SJCRH30 (cell line): ENCODE measurements around the gene DOCK3. TPM values are rescaled to one million over a fixed set of nuclear protein-coding genes. Genes with fewer than 3 reads are reported as not detected.
A peak's percentile ranks its signal among the peaks of the same experiment; 100 is the strongest.

ENCODE experiments used
- DNase-seq, 2 experiments: peaks; one replicate each; pipeline ENCODE4 v3.0.0-alpha.2; 2015 to 2020
- H3K27ac ChIP-seq: fragments of 250-450 bp; sonication (Bioruptor Pico); 2 replicates; pipeline ENCODE4 v1.5.1; 2020; ENCODE audit warnings: mild to moderate bottlenecking, moderate library complexity
- H3K27me3 ChIP-seq: fragments of 250-450 bp; sonication (Bioruptor Pico); 2 replicates; pipeline ENCODE4 v1.5.1; 2020; ENCODE audit warnings: mild to moderate bottlenecking, moderate library complexity
- H3K36me3 ChIP-seq: fragments of 250-450 bp; sonication (Bioruptor Pico); 2 replicates; pipeline ENCODE4 v1.5.1; 2020; ENCODE audit warnings: mild to moderate bottlenecking, moderate library complexity
- H3K4me1 ChIP-seq: fragments of 250-450 bp; sonication (Bioruptor Pico); 2 replicates; pipeline ENCODE4 v1.5.1; 2020; ENCODE audit warnings: mild to moderate bottlenecking, moderate library complexity
- H3K4me3 ChIP-seq: fragments of 250-450 bp; sonication (Bioruptor Pico); 2 replicates; pipeline ENCODE4 v1.5.1; 2020; ENCODE audit warnings: mild to moderate bottlenecking, moderate library complexity
- H3K9me3 ChIP-seq: fragments of 250-450 bp; sonication (Bioruptor Pico); replicated peaks from 2 replicates; pipeline ENCODE4 v1.5.1; 2020; ENCODE audit warnings: mild to moderate bottlenecking, moderate library complexity
- total RNA-seq: library from RNA; depleted of rRNA; stranded (reverse); fragments of >200 nt; shearing (Covaris generic); gene quantifications from 2 replicates; pipeline ENCODE4 v1.2.3, GENCODE V29; 2014

Gene DOCK3
- total RNA-seq, 1 experiment from 2014 or later: 0.08 TPM

DNA sequence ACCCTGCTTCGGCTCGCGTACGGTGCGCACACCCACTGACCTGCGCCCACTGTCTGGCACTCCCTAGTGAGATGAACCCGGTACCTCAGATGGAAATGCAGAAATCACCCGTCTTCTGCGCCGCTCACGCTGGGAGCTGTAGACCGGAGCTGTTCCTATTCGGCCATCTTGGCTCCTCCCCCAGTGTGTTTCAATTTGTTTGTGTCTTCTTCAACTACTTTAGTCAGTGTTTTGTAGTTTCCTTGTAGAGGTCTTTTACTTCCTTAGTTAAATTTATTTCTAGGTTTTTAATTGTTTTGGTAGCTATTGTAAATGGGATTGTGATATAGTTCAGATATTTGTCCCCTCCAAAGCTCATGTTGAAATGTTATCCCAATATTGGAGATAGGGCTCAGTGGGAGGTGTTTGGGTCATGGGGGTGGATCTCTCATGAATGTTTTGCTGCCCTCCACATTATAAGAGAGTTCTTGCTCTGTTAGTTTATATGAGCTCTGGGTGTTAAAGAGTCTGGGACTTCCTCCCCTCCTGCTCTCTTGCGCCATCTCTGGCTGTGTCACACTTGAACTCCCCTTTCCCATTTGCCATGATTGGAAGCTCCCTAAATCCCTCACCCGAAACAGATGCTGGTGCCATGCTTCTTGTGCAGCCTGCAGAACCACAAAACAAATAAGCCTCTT lies 304.4 kb downstream of the DOCK3 start:
- H3K4me1 ChIP-seq: no peaks in the 10 kb centered on the region
- H3K4me3 ChIP-seq: no peak overlapping the region
- H3K27ac ChIP-seq: no peak overlapping the region
- H3K27me3 ChIP-seq: no peaks in the 10 kb centered on the region
- peak in 1 of 2 experiments; percentile 13 for DNase-seq
- H3K9me3 ChIP-seq: no peaks in the 10 kb centered on the region
- H3K36me3 ChIP-seq: no peaks in the 10 kb centered on the region

DNA sequence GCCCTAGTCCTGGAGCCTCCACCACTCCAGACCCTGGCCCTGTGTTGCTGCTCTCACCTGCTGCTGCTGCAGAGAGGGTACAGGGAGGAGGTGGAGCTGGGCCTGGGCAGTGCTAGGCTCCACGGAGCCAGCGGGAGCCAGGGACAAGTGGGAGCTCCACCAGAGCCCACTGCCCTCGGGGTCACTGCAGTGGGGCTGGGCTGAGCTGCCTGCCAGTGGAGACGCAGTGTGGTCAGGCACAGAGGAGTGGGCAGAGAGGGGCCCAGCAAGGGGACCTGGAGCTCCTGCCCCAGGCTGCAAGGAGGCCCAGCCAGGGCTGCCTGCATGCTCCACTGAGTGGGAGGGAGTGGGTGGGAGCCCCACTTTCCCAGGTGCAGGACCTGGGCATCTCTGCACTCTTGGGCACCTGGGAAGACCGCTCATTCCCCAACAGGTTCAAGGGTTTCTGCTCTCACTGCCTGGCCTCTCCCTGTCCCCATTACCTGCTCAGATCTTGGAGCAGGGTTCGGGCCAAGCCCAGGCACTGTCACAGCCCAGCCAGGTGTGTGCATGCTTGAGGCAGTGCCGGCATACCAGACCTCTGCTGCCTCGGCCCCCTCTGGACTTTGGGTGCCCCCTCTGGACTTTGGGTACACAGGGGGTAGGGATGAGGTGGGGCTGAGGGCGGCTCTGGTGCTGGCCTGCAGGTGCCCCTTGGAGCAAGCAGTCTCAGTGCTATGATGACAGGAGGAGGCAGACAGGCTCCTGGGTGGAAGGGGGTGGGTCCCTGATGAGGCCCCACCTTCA lies 308.0 kb downstream of the DOCK3 start:
- Histone ChIP-seq H3K4me3 (no peak overlapping the region), H3K27me3 (no peaks in the 10 kb centered on the region), H3K9me3 (no peaks in the 10 kb centered on the region), H3K27ac (no peak overlapping the region), H3K4me1 (no peaks in the 10 kb centered on the region), H3K36me3 (no peaks in the 10 kb centered on the region)
- no peak for DNase-seq

DNA sequence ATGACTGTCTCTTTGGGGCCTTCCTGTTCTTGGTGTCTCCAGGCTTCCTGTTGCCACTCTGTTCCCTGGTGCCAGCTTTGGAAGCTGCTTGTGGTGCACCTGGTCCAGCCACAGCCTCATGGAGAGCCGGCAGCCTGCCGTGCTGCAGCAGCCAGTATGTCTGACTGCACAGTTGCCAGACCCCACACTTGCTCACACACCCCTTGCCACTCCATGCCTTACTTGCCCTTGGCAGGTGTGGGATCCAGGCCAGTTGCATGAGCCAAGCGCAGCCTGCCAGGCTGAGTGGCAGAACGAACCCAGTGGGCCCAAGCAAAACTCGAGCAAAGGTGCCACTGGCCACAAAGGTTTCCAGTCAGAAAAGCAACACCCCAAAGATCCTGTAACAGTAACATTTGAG lies 309.2 kb downstream of the DOCK3 start:
- no peak for DNase-seq
- Histone ChIP-seq H3K27me3 (no peaks in the 10 kb centered on the region), H3K4me1 (no peaks in the 10 kb centered on the region)

GRCh38 chr3:50985893-50986292 lies 311.2 kb downstream of the DOCK3 start:
- no peaks in the 10 kb centered on the region for H3K4me1 ChIP-seq
- DNase-seq: no peak
- no peak overlapping the region for H3K4me3 ChIP-seq
- no peaks in the 10 kb centered on the region; the same call in 1 of the 2 replicates for H3K27me3 ChIP-seq
- H3K36me3 ChIP-seq: no peaks in the 10 kb centered on the region
- no peak overlapping the region for H3K27ac ChIP-seq
- H3K9me3 ChIP-seq: 0 out of 2 replicates have a peak, but pooled peaks cover under 1% of the 10 kb centered on the region

More for the DNA sequence above, 309.2 kb downstream of the DOCK3 start:
- H3K9me3 ChIP-seq: no peaks in the 10 kb centered on the region
- no peak overlapping the region for H3K4me3 ChIP-seq
- H3K27ac ChIP-seq: no peak overlapping the region
- H3K36me3 ChIP-seq: no peaks in the 10 kb centered on the region

- H3K4me1 ChIP-seq: no peaks in the 10 kb centered on the region
- no peaks in the 10 kb centered on the region; the same call in 1 of the 2 replicates for H3K27me3 ChIP-seq
- no peak overlapping the region for H3K4me3 ChIP-seq
- H3K36me3 ChIP-seq: no peaks in the 10 kb centered on the region
- 0 out of 2 replicates have a peak, but pooled peaks cover 3% of the 10 kb centered on the region for H3K9me3 ChIP-seq
- no peak for DNase-seq
- no peak overlapping the region for H3K27ac ChIP-seq
These were observed 312.0 kb downstream of the DOCK3 start for GRCh38 chr3:50986726-50987125.

DNA sequence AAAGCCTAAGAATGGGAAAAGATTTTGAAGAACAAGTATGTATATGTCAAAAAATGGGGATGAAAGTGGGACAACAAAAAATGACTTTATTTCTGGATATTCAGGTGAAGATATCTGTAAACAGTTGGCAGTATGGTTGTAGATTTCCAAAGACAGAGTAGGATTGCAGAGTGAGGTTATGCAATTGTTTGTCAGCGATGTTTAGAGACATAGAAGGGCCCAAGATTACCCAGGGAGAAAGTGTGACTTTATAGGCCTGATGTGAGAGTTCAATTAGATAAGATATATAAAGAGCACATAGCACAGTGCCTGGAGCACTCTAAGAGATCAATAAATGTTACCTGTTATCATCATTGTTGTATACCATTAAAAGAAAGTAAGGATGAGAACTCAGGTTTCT lies 319.8 kb downstream of the DOCK3 start:
- DNase-seq: no peak
- Histone ChIP-seq H3K27ac (no peak overlapping the region), H3K27me3 (no peaks in the 10 kb centered on the region; the same call in 1 of the 2 replicates), H3K4me3 (no peak overlapping the region), H3K9me3 (0 out of 2 replicates have a peak, but pooled peaks cover 3% of the 10 kb centered on the region), H3K4me1 (no peaks in the 10 kb centered on the region), H3K36me3 (no peaks in the 10 kb centered on the region)

GRCh38 chr3:50995085-50995824 lies 320.5 kb downstream of the DOCK3 start:
- Histone ChIP-seq H3K4me3 (no peak overlapping the region), H3K4me1 (no peaks in the 10 kb centered on the region), H3K9me3 (0 out of 2 replicates have a peak, but pooled peaks cover 3% of the 10 kb centered on the region), H3K36me3 (no peaks in the 10 kb centered on the region), H3K27ac (no peak overlapping the region), H3K27me3 (no peaks in the 10 kb centered on the region; the same call in 1 of the 2 replicates)
- DNase-seq: no peak

- no peaks in the 10 kb centered on the region for H3K4me1 ChIP-seq
- H3K27ac ChIP-seq: no peak overlapping the region
- no peaks in the 10 kb centered on the region for H3K27me3 ChIP-seq
- H3K4me3 ChIP-seq: no peak overlapping the region
- H3K9me3 ChIP-seq: no peaks in the 10 kb centered on the region
- no peak for DNase-seq
- H3K36me3 ChIP-seq: no peaks in the 10 kb centered on the region
These were observed 327.8 kb downstream of the DOCK3 start for GRCh38 chr3:51002495-51002894.

DNA sequence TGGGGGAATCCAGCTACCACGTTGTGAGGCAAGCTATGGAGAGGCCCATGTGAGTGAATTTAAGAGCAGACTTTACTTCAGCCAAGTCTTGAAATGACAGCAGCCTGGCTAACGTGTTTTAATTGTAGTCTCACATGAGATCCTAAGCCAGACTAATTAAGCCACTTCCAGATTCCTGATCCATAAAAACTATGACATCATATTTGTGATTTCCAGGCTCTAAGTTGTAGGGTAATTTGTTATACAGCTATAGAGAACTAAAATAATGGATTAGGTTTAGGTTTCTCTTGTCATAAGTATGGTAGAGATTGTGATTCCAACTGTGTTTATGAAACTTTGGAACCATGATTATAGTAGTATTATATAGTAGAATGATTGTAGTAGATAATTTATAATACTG lies 329.5 kb downstream of the DOCK3 start:
- no peaks in the 10 kb centered on the region for H3K27me3 ChIP-seq
- no peaks in the 10 kb centered on the region for H3K9me3 ChIP-seq
- H3K27ac ChIP-seq: no peak overlapping the region
- no peak overlapping the region for H3K4me3 ChIP-seq
- no peaks in the 10 kb centered on the region for H3K4me1 ChIP-seq
- H3K36me3 ChIP-seq: no peaks in the 10 kb centered on the region
- DNase-seq: no peak

DNA sequence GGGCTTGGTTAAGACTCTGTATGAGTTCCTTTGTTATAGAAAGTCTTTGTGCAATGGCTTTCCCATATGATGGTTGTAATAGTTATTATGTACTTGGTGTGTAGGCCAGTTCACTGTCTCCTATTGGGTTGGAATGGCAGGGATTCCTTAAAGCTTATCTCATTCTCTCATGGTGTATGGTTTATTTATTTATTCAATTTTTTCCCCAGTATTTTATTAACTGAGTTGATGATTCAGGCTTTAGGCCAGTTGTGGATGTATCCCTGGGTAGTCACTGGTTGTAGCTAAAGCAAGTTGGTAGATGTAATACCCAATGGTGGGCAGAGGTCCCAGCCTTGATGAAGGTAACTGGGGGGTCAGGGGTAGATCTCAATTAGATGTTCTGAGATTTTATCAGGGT lies 349.4 kb downstream of the DOCK3 start:
- Histone ChIP-seq H3K27ac (no peak overlapping the region), H3K4me1 (peaks cover 16% of the 10 kb centered on the region), H3K9me3 (no peaks in the 10 kb centered on the region), H3K36me3 (no peaks in the 10 kb centered on the region), H3K4me3 (no peak overlapping the region), H3K27me3 (no peaks in the 10 kb centered on the region)
- DNase-seq: no peak

- Histone ChIP-seq H3K9me3 (no peaks in the 10 kb centered on the region), H3K27me3 (no peaks in the 10 kb centered on the region), H3K27ac (no peak overlapping the region), H3K36me3 (no peaks in the 10 kb centered on the region), H3K4me3 (no peak overlapping the region), H3K4me1 (peaks cover 16% of the 10 kb centered on the region)
- peak; percentile 87 to 92 for DNase-seq
These were observed 350.3 kb downstream of the DOCK3 start for GRCh38 chr3:51024765-51025632.

DNA sequence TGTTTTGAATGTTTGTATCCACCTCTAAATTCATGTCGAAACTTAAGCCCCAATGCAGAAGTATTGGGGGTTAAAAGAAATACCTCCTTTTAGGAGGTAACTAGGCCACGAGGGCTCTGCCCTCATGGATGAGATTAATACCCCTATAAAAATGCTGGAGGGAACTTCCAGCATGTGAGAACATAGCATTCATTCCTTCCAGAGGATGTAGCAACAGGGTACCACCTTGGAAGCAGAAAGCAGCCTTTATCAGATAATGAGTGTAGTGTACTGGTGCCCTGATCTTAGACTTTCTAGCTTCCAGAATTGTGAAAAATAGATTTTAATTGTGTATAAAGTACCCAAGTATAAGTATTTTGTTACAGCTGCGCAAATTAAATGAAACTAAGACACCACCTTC lies 356.9 kb downstream of the DOCK3 start:
- Histone ChIP-seq H3K4me3 (no peak overlapping the region), H3K9me3 (no peaks in the 10 kb centered on the region), H3K4me1 (no peaks in the 10 kb centered on the region), H3K27ac (no peak overlapping the region), H3K27me3 (no peaks in the 10 kb centered on the region; the same call in 1 of the 2 replicates), H3K36me3 (no peaks in the 10 kb centered on the region)
- DNase-seq: no peak

GRCh38 chr3:51035630-51036029 lies 360.9 kb downstream of the DOCK3 start:
- Histone ChIP-seq H3K27ac (no peak overlapping the region), H3K4me3 (no peak overlapping the region), H3K36me3 (no peaks in the 10 kb centered on the region), H3K9me3 (no peaks in the 10 kb centered on the region), H3K27me3 (no peaks in the 10 kb centered on the region; the same call in 1 of the 2 replicates), H3K4me1 (no peaks in the 10 kb centered on the region)
- DNase-seq: no peak

DNA sequence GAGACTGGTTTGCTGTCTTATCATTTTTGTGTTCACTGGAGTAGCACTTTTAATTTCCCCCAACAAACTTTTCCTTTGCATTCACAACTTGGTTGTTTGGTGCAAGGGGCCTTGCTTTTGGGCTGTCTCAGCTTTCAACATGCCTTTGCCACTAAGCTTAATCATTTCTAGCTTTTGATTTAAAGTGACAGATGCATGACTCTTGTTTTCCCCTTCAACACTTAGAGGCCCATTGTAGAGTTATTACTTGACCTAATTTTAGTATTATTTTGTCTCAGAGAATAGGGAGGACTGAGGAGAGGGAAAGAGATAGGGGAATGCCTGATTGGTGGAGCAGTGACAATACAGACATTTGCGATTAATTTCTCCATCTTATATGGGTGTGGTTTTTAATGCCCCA lies 370.3 kb downstream of the DOCK3 start:
- Histone ChIP-seq H3K27ac (no peak overlapping the region), H3K27me3 (no peaks in the 10 kb centered on the region), H3K4me1 (no peaks in the 10 kb centered on the region), H3K4me3 (no peak overlapping the region), H3K9me3 (no peaks in the 10 kb centered on the region), H3K36me3 (no peaks in the 10 kb centered on the region)
- no peak for DNase-seq
